OCI-LY7 (cell line): ENCODE data around the gene PRDM12. TPM values are rescaled to one million over a fixed set of nuclear protein-coding genes. Genes with fewer than 3 reads are reported as not detected.
A peak's percentile ranks its signal among the peaks of the same experiment; 100 is the strongest.

Experiments used
- BruUV-seq: library from RNA; stranded (reverse); fragments of 400-500 nt; replicated peaks from 2 replicates; lab custom pipeline; 2021; lab: Mats Ljungman, UMichigan
- CTCF ChIA-PET: fragments of 300-600 bp; sonication (Branson Sonifier 250); formaldehyde crosslinking; loops from one replicate; lab custom pipeline; 2022; ENCODE audit warnings: antibody characterized with exemption; ENCODE audit not compliant: unreplicated experiment; lab: Charles Lee
- POLR2A ChIA-PET: fragments of 300-600 bp; sonication (Branson Sonifier 250); formaldehyde crosslinking; loops from one replicate; lab custom pipeline; 2022; ENCODE audit warnings: antibody characterized with exemption; lab: Charles Lee
- DNase-seq: peaks from one replicate; pipeline ENCODE4 v3.0.0-alpha.2; 2015; ENCODE audit warnings: low spot score
- H2AFZ ChIP-seq: fragments of 200-600 bp; sonication (generic), shearing (Covaris generic); 2 replicates; pipeline ENCODE4 v1.6.1; 2014; ENCODE audit warnings: mild to moderate bottlenecking, antibody characterized with exemption, low read length, moderate library complexity
- H3K27ac ChIP-seq: fragments of 200-600 bp; sonication (generic); 2 replicates; pipeline ENCODE4 v1.5.1; 2014; ENCODE audit warnings: mixed run types, low read depth, mild to moderate bottlenecking, moderate library complexity, low read length, inconsistent platforms; ENCODE audit not compliant: poor library complexity, severe bottlenecking
- H3K36me3 ChIP-seq: fragments of 200-600 bp; sonication (generic); 2 replicates; pipeline ENCODE4 v1.6.1; 2014; ENCODE audit warnings: mild to moderate bottlenecking, antibody characterized with exemption, low read length, moderate library complexity, mixed read lengths; ENCODE audit not compliant: insufficient read depth
- H3K4me1 ChIP-seq: fragments of 200-600 bp; sonication (generic); 2 replicates; pipeline ENCODE4 v1.5.1; 2014; ENCODE audit warnings: mild to moderate bottlenecking, low read length; ENCODE audit not compliant: insufficient read depth, poor library complexity, severe bottlenecking
- H3K4me2 ChIP-seq: fragments of 200-600 bp; sonication (generic); 2 replicates; pipeline ENCODE4 v1.6.1; 2014; ENCODE audit warnings: mild to moderate bottlenecking, low read length
- H3K4me3 ChIP-seq: fragments of 200-600 bp; sonication (generic); 2 replicates; pipeline ENCODE4 v1.5.1; 2014; ENCODE audit warnings: mild to moderate bottlenecking, low read depth, low read length; ENCODE audit not compliant: poor library complexity, severe bottlenecking
- H3K79me2 ChIP-seq: fragments of 200-600 bp; sonication (generic); 2 replicates; pipeline ENCODE4 v1.6.1; 2016; ENCODE audit warnings: low read depth, mild to moderate bottlenecking, low read length, moderate library complexity, mixed read lengths; ENCODE audit not compliant: insufficient read depth
- H3K9me2 ChIP-seq: fragments of 200-600 bp; sonication (generic); 2 replicates; pipeline ENCODE4 v1.6.1; 2016; ENCODE audit warnings: mild to moderate bottlenecking, low read length, mixed read lengths; ENCODE audit not compliant: insufficient read depth
- H3K9me3 ChIP-seq: fragments of 200-600 bp; sonication (generic); 2 replicates; pipeline ENCODE4 v1.6.1; 2014; ENCODE audit warnings: mild to moderate bottlenecking, mixed run types, low read length, mixed read lengths
- H4K20me1 ChIP-seq: fragments of 200-600 bp; sonication (generic); 2 replicates; pipeline ENCODE4 v1.6.1; 2014; ENCODE audit warnings: mild to moderate bottlenecking, antibody characterized with exemption, low read length, moderate library complexity, mixed read lengths; ENCODE audit not compliant: insufficient read depth
- CTCF ChIP-seq: fragments of 200-600 bp; sonication (generic); conservative IDR thresholded peaks from 2 replicates; pipeline ENCODE4 v1.5.1; 2014; ENCODE audit warnings: mild to moderate bottlenecking, antibody characterized with exemption, low read length, moderate library complexity, mixed read lengths
- EZH2phosphoT487 ChIP-seq: fragments of 200-600 bp; sonication (generic); IDR thresholded peaks from 2 replicates; pipeline ENCODE4 v1.6.1; 2018; ENCODE audit warnings: low read depth, borderline replicate concordance, mild to moderate bottlenecking, mixed run types, antibody characterized with exemption, low read length, moderate library complexity, mixed read lengths
- intact Hi-C: fragments of 100-400 bp; cut with micrococcal nuclease; formaldehyde crosslinking; loops from one replicate; pipeline ENCODE4 v1.10.0; 2022; ENCODE audit not compliant: unreplicated experiment
- total RNA-seq, 2 experiments: library from RNA; depleted of rRNA in 1 of 2; stranded (reverse); fragments of >200 nt in 1 of 2; shearing (Covaris generic) in 1 of 2; gene quantifications; 2 replicates each; pipeline ENCODE4 v1.2.3, GENCODE V29; 2014 to 2022

The PRDM12 gene
- total RNA-seq, 2 experiments from 2014 or later: 0.06 TPM; not detected in 1

DNA sequence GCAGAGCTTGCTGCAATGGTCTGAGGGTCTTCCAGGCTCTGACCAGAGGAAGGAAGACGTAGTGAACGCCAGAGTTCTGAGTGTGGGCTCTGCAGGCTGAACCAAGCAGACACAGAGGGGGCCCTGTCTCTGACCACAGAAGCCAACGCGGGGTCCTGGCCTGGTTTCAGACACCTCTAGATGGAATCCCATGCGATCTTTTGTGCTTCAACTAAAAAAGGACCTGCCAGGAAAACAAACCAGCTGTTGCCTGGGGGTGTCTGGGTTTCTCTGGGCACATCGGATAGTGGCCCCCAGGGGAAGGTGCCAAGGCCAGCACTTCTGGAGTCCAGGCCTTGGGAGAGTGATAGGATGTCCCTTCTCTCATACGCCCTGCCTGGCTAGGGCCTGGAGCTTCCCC, 12.9 kb downstream of the PRDM12 start:
- no peak for DNase-seq
- Histone ChIP-seq H3K79me2 (no peaks in the 10 kb centered on the region), H4K20me1 (no peaks in the 10 kb centered on the region), H3K9me3 (no peaks in the 10 kb centered on the region), H3K9me2 (no peaks in the 10 kb centered on the region), H3K36me3 (no peaks in the 10 kb centered on the region), H3K4me3 (no peak overlapping the region), H2AFZ (no peak overlapping the region), H3K4me1 (peaks cover 7% of the 10 kb centered on the region), H3K27ac (no peak overlapping the region), H3K4me2 (no peak overlapping the region)
- ChIA-PET POLR2A (no interaction called here), CTCF (no interaction called here)
- no TSS peak for BruUV-seq
- no peak for TF ChIP-seq CTCF
- intact Hi-C loops: no loop called here

- H2AFZ ChIP-seq: peak overlapping the region; percentile 77; the same call in 1 of the 2 replicates
- H3K9me2 ChIP-seq: no peaks in the 10 kb centered on the region
- no peaks in the 10 kb centered on the region for H3K36me3 ChIP-seq
- no TSS peak for BruUV-seq
- H3K4me1 ChIP-seq: peaks cover 9% of the 10 kb centered on the region
- POLR2A ChIA-PET: no interaction called here
- no peaks in the 10 kb centered on the region for H4K20me1 ChIP-seq
- H3K4me2 ChIP-seq: peak overlapping the region; percentile 93
- CTCF ChIA-PET: no interaction called here
- no peak overlapping the region for H3K27ac ChIP-seq
- TF ChIP-seq CTCF (no peak), EZH2phosphoT487 (no peak)
- DNase-seq: peak; percentile 25
- H3K9me3 ChIP-seq: no peaks in the 10 kb centered on the region
- peak overlapping the region; percentile 72 for H3K4me3 ChIP-seq
- H3K79me2 ChIP-seq: no peaks in the 10 kb centered on the region
- intact Hi-C loops: no loop called here
These were observed 16.7 kb downstream of the PRDM12 start for GRCh38 chr9:130680836-130681768.
